GM13976 (cell line): ENCODE measurements around the gene MAPT.
"Not testable (repeated sequence)": the region's sequence is repeated elsewhere in the genome, so short reads cannot be mapped to it uniquely, and the experiment has no call there.

Experiments
- DNase-seq: peaks from one replicate; pipeline ENCODE4 v3.0.0; 2012; ENCODE audit warnings: low spot score
- CTCF ChIP-seq: IDR thresholded peaks from 2 replicates; pipeline ENCODE4 v1.5.1; 2012; ENCODE audit warnings: borderline replicate concordance, mild to moderate bottlenecking; ENCODE audit not compliant: insufficient read depth; ENCODE audit errors: extremely low read depth, missing control alignments, control extremely low read depth
- in situ Hi-C: fragments of 300-500 bp; cut with MboI; formaldehyde crosslinking; loops from one replicate; pipeline ENCODE4 v1.12.0; 2022; ENCODE audit warnings: low sequenced_read_pairs, mixed read lengths, inconsistent platforms; ENCODE audit not compliant: unreplicated experiment

Gene MAPT

GRCh38 chr17:46020023-46020761 is 125.8 kb downstream of the MAPT start:
- TF ChIP-seq CTCF, result no peak
- in situ Hi-C loops, result no loop called here
- peak; percentile 62 for DNase-seq

- no peak for TF ChIP-seq CTCF
- DNase-seq, result no peak
- in situ Hi-C loops, result no loop called here
These were observed 126.6 kb downstream of the MAPT start for GRCh38 chr17:46020998-46021397.

GRCh38 chr17:46023366-46023765 is 129.0 kb downstream of the MAPT start:
- in situ Hi-C loops, DNase-seq: not testable (repeated sequence)

- no peak for TF ChIP-seq CTCF
- no peak for DNase-seq
- in situ Hi-C loops, result no loop called here
These were observed 129.5 kb downstream of the MAPT start for GRCh38 chr17:46023783-46024388.

GRCh38 chr17:46024590-46024989 is 130.2 kb downstream of the MAPT start:
- no peak for TF ChIP-seq CTCF
- no peak for DNase-seq
- in situ Hi-C loops, result no loop called here

- DNase-seq, result no peak
- TF ChIP-seq CTCF, result no peak
- in situ Hi-C loops, result no loop called here
These were observed 130.7 kb downstream of the MAPT start for GRCh38 chr17:46025060-46025459.

GRCh38 chr17:46025510-46026165 is 131.3 kb downstream of the MAPT start:
- in situ Hi-C loops, result no loop called here
- TF ChIP-seq CTCF, result no peak
- no peak for DNase-seq
